GM19023 (cell line): ENCODE measurements around the gene OR1J4.

Source experiments
- ATAC-seq: cut with Tn5 transposase; IDR thresholded peaks from one replicate; pipeline ENCODE4 v1.9.1; 2021; ENCODE audit warnings: mild to moderate bottlenecking, moderate library complexity; ENCODE audit not compliant: unreplicated experiment

OR1J4 gene

GRCh38 chr9:122567901-122568300 is 49.0 kb downstream of the OR1J4 start:
- no peak for ATAC-seq
